ENCODE measurements around the gene THBD.

The THBD gene

GRCh38 chr20:23061262-23061661 lies 11.8 kb upstream of the THBD start:
- no peak overlapping the region for H3K27ac ChIP-seq
- no peaks in the 10 kb centered on the region for H3K4me1 ChIP-seq (ENCODE audit: control insufficient read depth in 1 of 2, insufficient read depth in 1 of 2, low read depth in 1 of 2, low read length in 1 of 2)
- H3K27me3 ChIP-seq, result no peaks in the 10 kb centered on the region

DNA sequence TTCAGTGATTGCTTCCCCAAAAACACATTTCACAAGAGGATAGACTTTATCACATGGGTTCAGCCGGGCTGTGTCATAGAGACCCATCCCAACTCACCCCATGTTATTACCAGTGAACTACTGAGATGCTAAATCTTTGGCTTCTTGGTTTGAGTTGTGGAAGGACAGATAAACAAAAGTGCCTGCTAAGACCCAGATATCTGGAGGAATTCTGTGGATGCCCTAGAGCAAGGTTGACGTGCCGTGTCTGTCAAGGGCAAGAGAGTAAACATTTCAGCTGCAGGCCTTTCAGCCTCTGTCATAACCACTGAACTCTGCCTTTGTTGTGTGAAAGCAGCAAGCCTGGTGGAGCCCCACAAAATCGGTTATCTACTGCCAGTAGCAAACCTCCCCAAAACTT lies 11.2 kb upstream of the THBD start:
- Histone ChIP-seq H3K4me1 (ENCODE audit: control insufficient read depth in 1 of 2, insufficient read depth in 1 of 2, low read depth in 1 of 2, low read length in 1 of 2) (no peaks in the 10 kb centered on the region), H3K27me3 (no peaks in the 10 kb centered on the region), H3K9me3 (no peaks in the 10 kb centered on the region), H3K36me3 (no peaks in the 10 kb centered on the region), H3K4me3 (ENCODE audit: low read depth in 1 of 2, low read length in 1 of 2) (no peak overlapping the region), H3K27ac (no peak overlapping the region)
- no peak for TF ChIP-seq CTCF (IDR thresholded peaks at IDR 0.05)

More at GRCh38 chr20:23061262-23061661, 11.8 kb upstream of the THBD start:
- TF ChIP-seq CTCF (IDR thresholded peaks at IDR 0.05), result no peak
- no peaks in the 10 kb centered on the region for H3K9me3 ChIP-seq
- H3K4me3 ChIP-seq (ENCODE audit: low read depth in 1 of 2, low read length in 1 of 2), result no peak overlapping the region
- no peaks in the 10 kb centered on the region for H3K36me3 ChIP-seq

DNA sequence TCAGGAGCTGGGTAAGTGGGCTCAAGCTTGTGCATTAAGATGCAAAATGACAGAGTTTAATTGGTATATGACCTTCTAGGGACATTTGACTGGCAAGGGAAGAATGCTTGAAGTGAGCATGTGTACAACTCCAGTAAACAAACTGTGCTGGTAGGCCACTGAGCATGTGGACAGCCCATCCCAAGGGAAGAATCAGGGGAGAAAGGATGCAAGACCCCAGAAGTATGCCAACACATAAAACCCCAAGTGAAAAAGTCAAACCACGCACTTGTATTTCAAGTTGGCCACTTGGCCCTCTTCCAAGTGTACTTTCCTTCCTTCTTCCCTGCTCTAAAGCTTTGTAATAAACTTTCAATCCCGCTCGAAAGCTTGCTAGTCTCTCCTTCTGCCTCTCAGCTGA lies 10.4 kb upstream of the THBD start:
- no peaks in the 10 kb centered on the region for H3K9me3 ChIP-seq
- H3K36me3 ChIP-seq, result no peaks in the 10 kb centered on the region
- no peak overlapping the region for H3K4me3 ChIP-seq (ENCODE audit: low read depth in 1 of 2, low read length in 1 of 2)
- peaks cover 3% of the 10 kb centered on the region for H3K27me3 ChIP-seq
- H3K27ac ChIP-seq, result no peak overlapping the region
- TF ChIP-seq CTCF (IDR thresholded peaks at IDR 0.05), result no peak
- no peaks in the 10 kb centered on the region for H3K4me1 ChIP-seq (ENCODE audit: control insufficient read depth in 1 of 2, insufficient read depth in 1 of 2, low read depth in 1 of 2, low read length in 1 of 2)

DNA sequence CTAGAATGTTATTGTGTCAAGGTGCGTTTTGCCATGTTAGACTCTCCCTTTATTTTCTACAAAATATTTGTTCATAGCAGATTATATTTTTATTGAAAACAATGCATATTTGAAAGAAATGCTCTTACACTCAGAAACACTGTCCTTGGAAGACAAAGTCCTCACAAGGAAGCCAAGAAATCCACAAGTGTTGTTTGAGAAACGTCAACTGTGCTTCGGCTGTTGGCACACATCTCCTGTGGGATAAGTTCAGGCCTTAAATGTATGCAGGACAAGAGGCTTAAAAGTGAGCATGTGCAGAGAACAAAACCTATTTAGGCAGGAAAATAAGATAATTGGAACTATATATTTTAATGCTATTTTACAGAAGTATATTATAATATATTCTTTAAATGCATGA lies 9.5 kb upstream of the THBD start:
- Histone ChIP-seq H3K4me3 (ENCODE audit: low read depth in 1 of 2, low read length in 1 of 2) (no peak overlapping the region), H3K4me1 (ENCODE audit: control insufficient read depth in 1 of 2, insufficient read depth in 1 of 2, low read depth in 1 of 2, low read length in 1 of 2) (no peaks in the 10 kb centered on the region), H3K27ac (no peak overlapping the region), H3K27me3 (peaks cover 10% of the 10 kb centered on the region), H3K36me3 (no peaks in the 10 kb centered on the region), H3K9me3 (no peaks in the 10 kb centered on the region)
- TF ChIP-seq CTCF (IDR thresholded peaks at IDR 0.05), result no peak

DNA sequence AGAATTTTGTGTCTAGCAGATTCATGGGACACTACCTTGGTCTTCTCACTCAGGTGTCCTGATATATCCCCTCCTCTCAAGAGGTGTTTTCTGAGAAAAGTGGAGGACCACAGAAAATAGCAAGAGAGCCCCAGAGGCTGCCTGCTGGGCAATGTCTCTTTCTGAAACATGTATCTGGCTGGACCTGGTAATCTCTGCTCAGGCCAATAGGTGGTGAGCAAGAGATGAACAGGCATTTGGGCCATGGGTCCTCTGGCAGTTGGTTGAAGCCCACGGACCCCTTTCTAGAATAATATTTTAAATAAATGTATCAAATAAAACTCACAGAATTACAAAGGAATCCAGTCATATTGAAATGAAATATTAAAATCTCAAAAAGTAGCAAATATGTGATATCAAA lies 8.8 kb upstream of the THBD start:
- Histone ChIP-seq H3K27me3 (peaks cover 18% of the 10 kb centered on the region), H3K9me3 (no peaks in the 10 kb centered on the region), H3K4me1 (ENCODE audit: control insufficient read depth in 1 of 2, insufficient read depth in 1 of 2, low read depth in 1 of 2, low read length in 1 of 2) (no peaks in the 10 kb centered on the region), H3K27ac (no peak overlapping the region), H3K36me3 (no peaks in the 10 kb centered on the region), H3K4me3 (ENCODE audit: low read depth in 1 of 2, low read length in 1 of 2) (no peak overlapping the region)
- no peak for TF ChIP-seq CTCF (IDR thresholded peaks at IDR 0.05)

DNA sequence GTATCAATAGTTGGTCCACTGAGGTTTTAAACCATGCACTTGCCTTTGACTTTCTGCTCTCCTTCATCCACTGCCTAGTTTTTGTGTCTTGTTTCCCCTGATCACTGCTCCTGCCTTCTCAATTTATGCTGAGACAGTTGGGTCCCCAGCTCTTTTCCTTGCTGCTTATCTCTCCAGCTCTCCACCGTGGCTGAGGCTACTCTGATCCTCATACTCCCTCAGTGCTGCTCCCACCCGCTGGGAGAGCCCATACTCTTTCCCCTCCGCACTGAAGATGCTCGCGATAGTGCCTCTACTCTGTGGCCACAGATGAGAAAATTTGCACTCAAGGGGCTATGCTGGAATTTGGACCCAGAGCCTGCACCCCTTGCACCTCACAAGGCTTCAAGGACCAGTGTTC lies 3.4 kb upstream of the THBD start:
- H3K9me3 ChIP-seq, result no peaks in the 10 kb centered on the region
- TF ChIP-seq CTCF (IDR thresholded peaks at IDR 0.05), result no peak
- H3K4me1 ChIP-seq (ENCODE audit: control insufficient read depth in 1 of 2, insufficient read depth in 1 of 2, low read depth in 1 of 2, low read length in 1 of 2), result peaks cover 20 to 23% of the 10 kb centered on the region in 2 experiments
- no peak overlapping the region for H3K27ac ChIP-seq
- no peak overlapping the region for H3K4me3 ChIP-seq (ENCODE audit: low read depth in 1 of 2, low read length in 1 of 2)
- H3K36me3 ChIP-seq, result no peaks in the 10 kb centered on the region
- H3K27me3 ChIP-seq, result peaks cover 71% of the 10 kb centered on the region

Measured in neutrophil (primary cell).